Suprapubic skin (tissue), 3 donors: ENCODE results near the gene SEC22A.

Source experiments
- POLR2A ChIP-seq, 2 donors: fragments of 450-650 bp; IDR thresholded peaks; one replicate each; pipeline ENCODE4 v1.6.1; 2017; ENCODE audit warnings: antibody characterized with exemption in 2 of 2, mild to moderate bottlenecking in 2 of 2, moderate library complexity in 2 of 2
- TF ChIP-seq, protein P1 (sequence below), 2 donors: fragments of 200-600 bp in 1 of 2; fragments of 450-650 bp in 1 of 2; sonication (generic) in 1 of 2; IDR thresholded peaks; one replicate each; pipeline ENCODE4 v1.5.1; 2016 to 2019; ENCODE audit warnings: antibody characterized with exemption in 2 of 2, mild to moderate bottlenecking in 1 of 2, moderate library complexity in 1 of 2

GRCh38 chr3:123287962-123288302 is 86.2 kb downstream of the SEC22A start:
- TF ChIP-seq, protein P1, sequence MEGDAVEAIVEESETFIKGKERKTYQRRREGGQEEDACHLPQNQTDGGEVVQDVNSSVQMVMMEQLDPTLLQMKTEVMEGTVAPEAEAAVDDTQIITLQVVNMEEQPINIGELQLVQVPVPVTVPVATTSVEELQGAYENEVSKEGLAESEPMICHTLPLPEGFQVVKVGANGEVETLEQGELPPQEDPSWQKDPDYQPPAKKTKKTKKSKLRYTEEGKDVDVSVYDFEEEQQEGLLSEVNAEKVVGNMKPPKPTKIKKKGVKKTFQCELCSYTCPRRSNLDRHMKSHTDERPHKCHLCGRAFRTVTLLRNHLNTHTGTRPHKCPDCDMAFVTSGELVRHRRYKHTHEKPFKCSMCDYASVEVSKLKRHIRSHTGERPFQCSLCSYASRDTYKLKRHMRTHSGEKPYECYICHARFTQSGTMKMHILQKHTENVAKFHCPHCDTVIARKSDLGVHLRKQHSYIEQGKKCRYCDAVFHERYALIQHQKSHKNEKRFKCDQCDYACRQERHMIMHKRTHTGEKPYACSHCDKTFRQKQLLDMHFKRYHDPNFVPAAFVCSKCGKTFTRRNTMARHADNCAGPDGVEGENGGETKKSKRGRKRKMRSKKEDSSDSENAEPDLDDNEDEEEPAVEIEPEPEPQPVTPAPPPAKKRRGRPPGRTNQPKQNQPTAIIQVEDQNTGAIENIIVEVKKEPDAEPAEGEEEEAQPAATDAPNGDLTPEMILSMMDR (IDR thresholded peaks at IDR 0.05), result no peak
- TF ChIP-seq POLR2A (IDR thresholded peaks at IDR 0.05), result no peak
